Prostate gland (tissue), 2 donors: ENCODE measurements around the gene TMEM139.

Experiments
- POLR2A ChIP-seq: fragments of 450-650 bp; IDR thresholded peaks from one replicate; pipeline ENCODE4 v1.6.1; 2016; ENCODE audit warnings: antibody characterized with exemption, mild to moderate bottlenecking
- TF ChIP-seq, protein P1 (sequence below), 4 experiments: fragments of 200-600 bp in 2 of 4; fragments of 450-650 bp in 2 of 4; sonication (generic) in 2 of 4; IDR thresholded peaks; 1 replicate in 3 of 4; 2 replicates in 1 of 4; pipeline ENCODE4 v1.5.1; 2016 to 2019; ENCODE audit warnings: antibody characterized with exemption in 4 of 4, mild to moderate bottlenecking in 2 of 4, moderate library complexity in 2 of 4

DNA sequence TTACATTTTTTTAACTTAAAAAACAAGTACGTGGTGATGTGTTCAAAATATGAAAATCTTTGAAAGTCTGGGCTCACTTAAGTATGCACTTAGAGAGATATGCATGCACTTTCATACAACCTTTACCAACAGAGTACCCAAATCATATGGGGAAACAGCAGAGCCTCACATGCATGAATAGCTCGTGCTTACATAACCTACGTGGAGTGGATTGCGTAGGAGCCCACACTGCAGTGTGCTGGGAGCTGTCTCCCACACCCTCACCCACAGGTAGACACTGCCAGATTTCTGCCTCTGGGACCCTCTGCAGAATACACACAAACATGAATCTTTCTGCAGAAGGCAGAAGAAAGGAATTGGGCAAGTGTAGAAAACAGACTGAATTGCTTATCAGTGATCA lies 31.7 kb downstream of the TMEM139 start:
- TF ChIP-seq, protein P1, sequence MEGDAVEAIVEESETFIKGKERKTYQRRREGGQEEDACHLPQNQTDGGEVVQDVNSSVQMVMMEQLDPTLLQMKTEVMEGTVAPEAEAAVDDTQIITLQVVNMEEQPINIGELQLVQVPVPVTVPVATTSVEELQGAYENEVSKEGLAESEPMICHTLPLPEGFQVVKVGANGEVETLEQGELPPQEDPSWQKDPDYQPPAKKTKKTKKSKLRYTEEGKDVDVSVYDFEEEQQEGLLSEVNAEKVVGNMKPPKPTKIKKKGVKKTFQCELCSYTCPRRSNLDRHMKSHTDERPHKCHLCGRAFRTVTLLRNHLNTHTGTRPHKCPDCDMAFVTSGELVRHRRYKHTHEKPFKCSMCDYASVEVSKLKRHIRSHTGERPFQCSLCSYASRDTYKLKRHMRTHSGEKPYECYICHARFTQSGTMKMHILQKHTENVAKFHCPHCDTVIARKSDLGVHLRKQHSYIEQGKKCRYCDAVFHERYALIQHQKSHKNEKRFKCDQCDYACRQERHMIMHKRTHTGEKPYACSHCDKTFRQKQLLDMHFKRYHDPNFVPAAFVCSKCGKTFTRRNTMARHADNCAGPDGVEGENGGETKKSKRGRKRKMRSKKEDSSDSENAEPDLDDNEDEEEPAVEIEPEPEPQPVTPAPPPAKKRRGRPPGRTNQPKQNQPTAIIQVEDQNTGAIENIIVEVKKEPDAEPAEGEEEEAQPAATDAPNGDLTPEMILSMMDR (IDR thresholded peaks at IDR 0.05): no peak
- no peak for TF ChIP-seq POLR2A
